Panc1 (cell line): ENCODE data around the gene ENOSF1. TPM values are rescaled to one million over a fixed set of nuclear protein-coding genes. Genes with fewer than 3 reads are reported as not detected.

Source experiments
- ATAC-seq: fragments of 200-7000 bp; cut with Tn5 transposase; 2 replicates; pipeline ENCODE4 v1.9.1; 2020; ENCODE audit warnings: mild to moderate bottlenecking, moderate library complexity
- BruUV-seq: library from RNA; stranded (reverse); fragments of 400-500 nt; replicated peaks from 2 replicates; lab custom pipeline; 2021; lab: Mats Ljungman, UMichigan
- CTCF ChIA-PET: fragments of 300-600 bp; sonication (Branson Sonifier 250); formaldehyde crosslinking; loops from one replicate; lab custom pipeline; 2022; ENCODE audit warnings: antibody characterized with exemption; lab: Charles Lee
- POLR2A ChIA-PET: fragments of 300-600 bp; sonication (Branson Sonifier 250); formaldehyde crosslinking; loops from one replicate; lab custom pipeline; 2022; ENCODE audit warnings: antibody characterized with exemption; lab: Charles Lee
- DNase-seq: peaks from one replicate; pipeline ENCODE4 v3.0.0-alpha.2; 2010; ENCODE audit warnings: low read depth, low spot score
- H3K27ac ChIP-seq: 2 replicates; pipeline ENCODE4 v1.5.1; 2011; ENCODE audit warnings: mild to moderate bottlenecking, low read length, inconsistent platforms
- H3K27me3 ChIP-seq: fragments of 200-500 bp; sonication (Bioruptor generic); 2 replicates; pipeline ENCODE4 v1.6.0; 2014; ENCODE audit warnings: low read length, inconsistent platforms; ENCODE audit not compliant: control insufficient read depth, insufficient read depth
- H3K36me3 ChIP-seq: fragments of 200-500 bp; sonication (Bioruptor generic); 2 replicates; pipeline ENCODE4 v1.5.1; 2014; ENCODE audit warnings: inconsistent platforms, mild to moderate bottlenecking, low read length, moderate library complexity; ENCODE audit not compliant: control insufficient read depth, insufficient read depth
- H3K4me1 ChIP-seq: 2 replicates; pipeline ENCODE4 v1.5.1; 2011; ENCODE audit warnings: inconsistent platforms, mild to moderate bottlenecking, low read length, moderate library complexity; ENCODE audit not compliant: control insufficient read depth, insufficient read depth
- H3K4me3 ChIP-seq, 2 experiments: 2 replicates each; pipeline ENCODE4 v1.5.1; 2011 to 2012; ENCODE audit warnings: low read depth in 2 of 2, low read length in 2 of 2, mild to moderate bottlenecking in 2 of 2, inconsistent platforms in 1 of 2, moderate library complexity in 1 of 2
- H3K9me3 ChIP-seq: fragments of 200-500 bp; sonication (Bioruptor generic); 2 replicates; pipeline ENCODE4 v1.5.1; 2014; ENCODE audit warnings: low read depth, mild to moderate bottlenecking, inconsistent platforms, low read length, moderate library complexity; ENCODE audit not compliant: control insufficient read depth, insufficient read depth
- CTCF ChIP-seq: fragments of 450-650 bp; IDR thresholded peaks from 2 replicates; pipeline ENCODE4 v1.5.1; 2017; ENCODE audit warnings: mild to moderate bottlenecking
- POLR2AphosphoS5 ChIP-seq: IDR thresholded peaks from 2 replicates; pipeline ENCODE4 v1.6.1; 2012; ENCODE audit warnings: mild to moderate bottlenecking, low read depth, low read length, moderate library complexity
- SIN3A ChIP-seq: IDR thresholded peaks from 2 replicates; pipeline ENCODE4 v1.6.1; 2012; ENCODE audit warnings: low read depth, mild to moderate bottlenecking, low read length, moderate library complexity, borderline replicate concordance; ENCODE audit not compliant: insufficient read depth
- TCF7L2 ChIP-seq: IDR thresholded peaks from 2 replicates; pipeline ENCODE4 v1.6.1; 2011; ENCODE audit warnings: mild to moderate bottlenecking, low read depth, low read length, inconsistent platforms
- in situ Hi-C: cut with HindIII; loops from 2 replicates; pipeline ENCODE4 v1.10.0; 2016; ENCODE audit warnings: low sequenced_read_pairs, low pct_unique_long_range_greater_than_20kb
- intact Hi-C: fragments of 100-400 bp; cut with micrococcal nuclease; formaldehyde crosslinking; loops from one replicate; pipeline ENCODE4 v1.10.0; 2022; ENCODE audit not compliant: unreplicated experiment
- total RNA-seq: library from RNA; stranded (reverse); gene quantifications from one replicate; pipeline ENCODE4 v1.2.1, GENCODE V29; 2021; ENCODE audit not compliant: unreplicated experiment
- TF ChIP-seq, protein P1 (sequence below), 2 experiments: IDR thresholded peaks; 2 replicates each; pipeline ENCODE4 v1.6.1; 2011 to 2012; ENCODE audit warnings: low read depth in 2 of 2, control low read depth in 1 of 2, low read length in 1 of 2, mild to moderate bottlenecking in 1 of 2, moderate library complexity in 1 of 2; ENCODE audit not compliant: insufficient read depth in 1 of 2

Gene ENOSF1
- total RNA-seq, 1 experiment from 2014 or later, result 53.7 TPM

DNA sequence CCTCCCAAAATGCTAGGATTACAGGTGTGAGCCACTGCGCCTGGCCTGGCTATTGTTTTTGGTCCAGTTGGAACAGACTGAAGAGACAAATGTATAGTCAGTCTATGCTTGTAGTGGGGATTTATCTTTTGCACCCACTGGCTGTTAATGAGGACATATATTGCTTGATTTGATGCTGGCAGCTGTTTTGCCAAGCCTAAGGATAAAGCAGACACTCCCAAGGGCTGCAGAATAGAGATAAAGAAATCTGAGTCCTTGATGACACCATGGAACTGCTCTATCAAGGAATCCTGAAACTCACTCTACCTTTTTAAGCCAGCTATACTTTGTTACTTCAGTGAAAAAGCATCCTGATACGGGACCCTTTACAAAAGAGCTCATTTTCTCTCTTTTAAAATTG, 43.1 kb upstream of the ENOSF1 start:
- no peak for ATAC-seq
- CTCF ChIA-PET, result no interaction called here
- no peaks in the 10 kb centered on the region for H3K9me3 ChIP-seq
- H3K4me3 ChIP-seq, result no peak overlapping the region
- no peak overlapping the region for H3K27ac ChIP-seq
- no peak for DNase-seq
- no peaks in the 10 kb centered on the region for H3K4me1 ChIP-seq
- intact Hi-C loops (no loop called here), in situ Hi-C loops (no loop called here)
- H3K27me3 ChIP-seq, result no peaks in the 10 kb centered on the region
- TSS peak; percentile 43 for BruUV-seq
- POLR2A ChIA-PET, result interaction anchor here (0.7 kb wide), 2 partner anchors 34 to 48 kb away, joined by 5 to 6 read pairs; no protein-coding TSS in a partner anchor
- H3K36me3 ChIP-seq, result peaks cover 3% of the 10 kb centered on the region; the same call in 1 of the 2 replicates
- TF ChIP-seq CTCF, result no peak
- no peak for TF ChIP-seq POLR2AphosphoS5
- TF ChIP-seq, protein P1, sequence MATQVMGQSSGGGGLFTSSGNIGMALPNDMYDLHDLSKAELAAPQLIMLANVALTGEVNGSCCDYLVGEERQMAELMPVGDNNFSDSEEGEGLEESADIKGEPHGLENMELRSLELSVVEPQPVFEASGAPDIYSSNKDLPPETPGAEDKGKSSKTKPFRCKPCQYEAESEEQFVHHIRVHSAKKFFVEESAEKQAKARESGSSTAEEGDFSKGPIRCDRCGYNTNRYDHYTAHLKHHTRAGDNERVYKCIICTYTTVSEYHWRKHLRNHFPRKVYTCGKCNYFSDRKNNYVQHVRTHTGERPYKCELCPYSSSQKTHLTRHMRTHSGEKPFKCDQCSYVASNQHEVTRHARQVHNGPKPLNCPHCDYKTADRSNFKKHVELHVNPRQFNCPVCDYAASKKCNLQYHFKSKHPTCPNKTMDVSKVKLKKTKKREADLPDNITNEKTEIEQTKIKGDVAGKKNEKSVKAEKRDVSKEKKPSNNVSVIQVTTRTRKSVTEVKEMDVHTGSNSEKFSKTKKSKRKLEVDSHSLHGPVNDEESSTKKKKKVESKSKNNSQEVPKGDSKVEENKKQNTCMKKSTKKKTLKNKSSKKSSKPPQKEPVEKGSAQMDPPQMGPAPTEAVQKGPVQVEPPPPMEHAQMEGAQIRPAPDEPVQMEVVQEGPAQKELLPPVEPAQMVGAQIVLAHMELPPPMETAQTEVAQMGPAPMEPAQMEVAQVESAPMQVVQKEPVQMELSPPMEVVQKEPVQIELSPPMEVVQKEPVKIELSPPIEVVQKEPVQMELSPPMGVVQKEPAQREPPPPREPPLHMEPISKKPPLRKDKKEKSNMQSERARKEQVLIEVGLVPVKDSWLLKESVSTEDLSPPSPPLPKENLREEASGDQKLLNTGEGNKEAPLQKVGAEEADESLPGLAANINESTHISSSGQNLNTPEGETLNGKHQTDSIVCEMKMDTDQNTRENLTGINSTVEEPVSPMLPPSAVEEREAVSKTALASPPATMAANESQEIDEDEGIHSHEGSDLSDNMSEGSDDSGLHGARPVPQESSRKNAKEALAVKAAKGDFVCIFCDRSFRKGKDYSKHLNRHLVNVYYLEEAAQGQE (IDR thresholded peaks at IDR 0.05; ENCODE audit: insufficient read depth in 1 of 2, low read depth in 2 of 2, low read length in 1 of 2), result no peak
- no peak for TF ChIP-seq TCF7L2
- no peak for TF ChIP-seq SIN3A

DNA sequence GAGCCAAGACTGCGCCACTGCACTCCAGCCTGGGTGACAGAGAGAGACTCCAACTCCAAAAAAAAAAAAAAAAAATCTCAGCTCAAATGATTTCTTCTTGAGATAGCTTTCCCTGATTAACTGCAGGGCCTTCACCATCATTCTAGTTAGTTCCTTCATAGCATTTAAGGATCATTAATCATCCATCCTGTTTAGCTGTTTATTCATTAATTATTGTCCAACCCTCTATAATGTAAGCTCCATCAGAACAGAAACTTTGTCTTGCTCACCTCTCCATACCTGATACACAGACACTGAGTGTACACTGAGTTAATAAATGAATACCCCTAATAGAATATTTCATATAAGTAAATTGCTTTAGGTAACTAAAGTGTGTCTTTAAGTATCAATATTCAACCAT, 42.2 kb upstream of the ENOSF1 start:
- TF ChIP-seq TCF7L2 (no peak), POLR2AphosphoS5 (no peak), CTCF (no peak), SIN3A (no peak)
- TF ChIP-seq, protein P1 (IDR thresholded peaks at IDR 0.05; ENCODE audit: insufficient read depth in 1 of 2, low read depth in 2 of 2, low read length in 1 of 2), result no peak
- ChIA-PET POLR2A (interaction anchor here (0.6 kb wide), 1 partner anchor 57 kb away, joined by 3 read pairs; the partner anchor contains the start of gene YES1), CTCF (no interaction called here)
- intact Hi-C loops, result no loop called here
- no TSS peak for BruUV-seq
- Histone ChIP-seq H3K4me3 (no peak overlapping the region), H3K9me3 (no peaks in the 10 kb centered on the region), H3K4me1 (no peaks in the 10 kb centered on the region), H3K27ac (no peak overlapping the region), H3K36me3 (peaks cover 5% of the 10 kb centered on the region; the same call in 1 of the 2 replicates), H3K27me3 (no peaks in the 10 kb centered on the region)
- ATAC-seq (no peak), DNase-seq (no peak)
- in situ Hi-C loops, result no loop called here
